HPDE6-E6E7 (cell line): Measurements from ENCODE around the gene TNFRSF19.
A peak's percentile ranks its signal among the peaks of the same experiment; 100 is the strongest.

ENCODE experiments used
- DNase-seq: peaks from one replicate; pipeline ENCODE4 v3.0.0; 2011; ENCODE audit warnings: missing footprints; ENCODE audit errors: extremely low spot score

Gene TNFRSF19

DNA sequence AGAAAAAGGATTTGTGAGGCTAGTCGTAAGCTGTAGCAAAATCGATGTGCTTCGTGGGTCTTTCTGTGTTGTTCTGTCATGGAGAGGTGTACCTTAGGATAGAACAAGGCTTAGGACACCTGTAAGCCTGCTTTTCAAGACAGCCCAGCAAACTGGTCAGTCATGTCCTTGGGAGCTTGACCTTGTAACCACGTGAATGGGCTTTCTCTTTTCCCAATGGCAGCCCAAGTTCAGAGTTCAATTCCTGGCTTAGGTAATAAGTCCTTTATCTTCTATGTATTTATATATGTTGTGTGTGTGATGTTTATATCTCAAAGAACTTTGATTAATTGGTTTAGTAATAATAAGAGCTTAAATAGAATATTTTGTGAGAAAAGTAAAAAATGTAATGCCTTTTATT is 112.9 kb downstream of the TNFRSF19 start:
- DNase-seq = no peak

DNA sequence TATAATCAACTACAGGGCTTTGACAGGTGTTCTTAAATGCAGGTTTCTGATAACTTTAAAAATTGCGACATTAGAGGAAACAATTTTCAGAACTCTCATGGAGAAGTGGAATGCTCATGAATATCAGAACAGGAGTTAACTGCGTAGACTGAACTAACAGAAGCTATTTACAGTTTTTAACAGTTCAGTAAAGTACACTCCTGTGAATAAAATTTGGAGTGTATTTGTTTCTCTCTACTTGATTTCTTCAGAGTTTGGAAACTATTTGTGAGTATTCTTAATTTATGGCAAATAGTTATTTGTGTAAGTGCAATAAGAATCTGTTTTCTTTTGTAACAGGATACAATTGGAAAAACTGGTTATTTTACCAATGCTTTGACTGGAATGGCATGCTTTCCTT is 114.4 kb downstream of the TNFRSF19 start:
- DNase-seq = no peak

DNA sequence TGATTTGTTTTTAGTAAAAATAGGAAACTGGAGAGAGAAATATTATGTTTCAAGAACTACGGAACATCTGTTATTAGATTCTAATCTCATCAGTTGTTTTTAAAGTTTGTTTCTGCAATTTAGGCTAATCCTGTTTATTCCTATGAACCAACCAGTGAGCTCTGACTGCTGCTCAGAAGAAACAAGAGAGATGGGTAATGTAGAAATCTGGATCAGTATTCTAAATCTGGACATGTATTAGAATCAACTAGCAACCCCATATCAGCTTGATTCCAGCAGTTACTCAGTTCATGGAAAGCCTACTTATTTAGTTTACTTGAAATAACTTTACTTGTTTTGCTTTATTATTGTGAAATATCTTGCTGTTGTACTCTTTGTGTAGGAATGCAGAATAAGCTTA is 115.2 kb downstream of the TNFRSF19 start:
- no peak for DNase-seq

DNA sequence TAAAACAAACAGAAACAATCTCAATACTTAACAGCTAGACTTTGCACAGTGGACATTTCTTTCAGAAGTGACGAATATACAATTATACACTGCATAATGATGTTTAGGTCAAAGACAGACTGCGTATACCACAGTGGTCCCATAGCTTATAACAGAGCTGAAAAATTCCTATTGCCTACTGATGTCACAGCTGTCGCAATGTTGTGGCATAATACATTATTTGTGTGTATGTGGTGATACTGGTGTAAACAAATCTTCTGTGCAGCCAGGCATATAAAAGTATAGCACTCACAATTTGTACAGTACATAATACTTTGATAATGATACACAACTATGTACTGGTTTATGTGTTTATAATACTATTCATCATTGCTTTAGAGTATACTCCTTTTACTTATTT is 116.7 kb downstream of the TNFRSF19 start:
- DNase-seq = no peak

DNA sequence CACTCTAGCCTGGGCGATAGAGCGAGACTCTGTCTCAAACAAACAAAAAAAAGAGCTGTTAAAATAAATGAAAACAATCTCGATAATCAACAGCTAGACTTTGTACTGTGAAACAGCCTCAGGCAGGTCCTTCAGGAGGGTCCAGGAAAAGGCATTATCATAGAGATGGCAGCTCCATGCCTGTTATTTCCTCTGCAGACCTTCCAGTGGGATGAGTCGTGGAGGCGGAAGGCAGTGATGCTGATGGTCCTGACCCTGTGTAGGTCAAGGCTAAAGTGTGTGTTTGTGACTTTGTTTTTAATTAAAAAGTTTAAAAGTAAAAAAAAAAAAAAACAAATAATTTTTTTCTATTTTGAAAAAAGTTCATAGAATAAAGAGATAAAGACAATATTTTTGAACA is 117.4 kb downstream of the TNFRSF19 start:
- DNase-seq = no peak

DNA sequence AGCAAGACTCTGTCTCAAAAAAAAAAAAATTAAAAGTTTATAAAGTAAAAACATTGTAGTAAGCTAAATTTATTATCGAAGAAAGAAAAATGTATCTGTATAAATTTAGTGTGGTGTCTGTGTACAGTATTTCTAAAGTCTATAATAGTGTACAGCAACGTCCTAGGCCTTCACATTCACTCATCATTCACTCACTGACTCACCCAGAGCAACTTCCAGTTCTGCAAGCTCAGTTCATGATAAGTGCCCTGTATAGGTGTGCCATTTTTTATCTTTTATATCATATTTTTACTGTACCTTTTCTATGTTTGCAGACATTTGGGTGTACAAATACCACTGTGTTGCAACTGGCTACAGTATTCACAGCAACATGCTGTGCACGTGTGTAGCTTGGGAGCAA is 118.1 kb downstream of the TNFRSF19 start:
- DNase-seq = no peak

DNA sequence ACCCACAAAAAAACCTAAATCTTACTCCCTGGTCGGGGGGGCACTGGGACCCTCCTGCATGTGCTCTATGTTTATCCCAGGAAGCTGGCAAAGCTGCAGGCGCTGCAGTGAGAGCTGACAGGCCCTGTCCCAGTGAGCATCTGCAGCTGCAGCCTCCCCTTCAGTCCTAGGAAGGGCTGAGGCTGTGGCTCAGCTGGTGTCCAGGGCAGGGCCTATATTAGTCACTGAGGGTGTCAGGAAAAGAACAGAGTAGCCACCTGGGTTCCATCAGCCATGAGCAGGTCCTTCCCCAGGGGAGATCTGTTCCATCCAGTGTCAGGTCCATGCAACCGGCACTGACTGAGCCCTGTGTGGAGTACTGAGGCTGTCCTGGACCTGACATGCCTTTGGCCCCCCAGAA is 120.5 kb downstream of the TNFRSF19 start:
- no peak for DNase-seq

DNA sequence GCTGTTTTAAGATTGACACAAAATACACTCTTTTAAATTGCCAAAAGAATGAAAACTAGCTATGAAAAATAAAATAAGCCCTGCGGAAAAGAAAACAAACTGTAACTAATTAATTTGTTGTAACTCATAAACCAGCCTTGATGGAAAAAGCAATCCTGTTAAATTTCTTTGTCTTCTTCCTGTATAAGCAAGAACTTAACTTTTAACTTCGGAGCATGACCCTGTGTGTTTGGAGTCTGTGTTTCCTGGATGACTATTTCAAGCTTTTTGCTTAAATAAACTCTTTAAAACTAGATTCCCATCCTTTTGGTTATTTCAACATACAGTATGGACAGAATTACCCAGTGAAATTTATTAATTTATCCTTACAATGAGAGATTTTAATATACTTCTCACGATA is 122.6 kb downstream of the TNFRSF19 start:
- no peak for DNase-seq

DNA sequence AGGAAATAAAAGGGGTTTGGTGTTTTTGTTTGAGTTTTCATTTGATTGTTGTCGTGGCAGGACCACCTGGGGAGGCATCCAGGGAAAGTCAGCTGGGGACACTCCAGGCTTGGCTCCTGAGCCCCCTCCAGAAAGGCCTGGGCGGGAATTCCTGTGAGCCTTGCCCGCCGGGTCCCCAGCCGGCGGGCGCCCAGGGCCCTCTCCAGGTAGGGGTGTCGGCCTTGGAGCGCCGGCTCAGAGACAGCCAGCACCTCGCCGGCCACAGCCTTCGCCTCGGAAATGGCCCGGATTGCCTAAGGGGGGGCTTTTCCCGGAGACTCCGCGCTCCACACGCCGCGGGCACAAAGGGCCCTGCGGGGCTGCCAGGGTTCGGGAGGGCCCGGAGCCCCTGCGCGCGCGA is 125.0 kb downstream of the TNFRSF19 start:
- DNase-seq = no peak

DNA sequence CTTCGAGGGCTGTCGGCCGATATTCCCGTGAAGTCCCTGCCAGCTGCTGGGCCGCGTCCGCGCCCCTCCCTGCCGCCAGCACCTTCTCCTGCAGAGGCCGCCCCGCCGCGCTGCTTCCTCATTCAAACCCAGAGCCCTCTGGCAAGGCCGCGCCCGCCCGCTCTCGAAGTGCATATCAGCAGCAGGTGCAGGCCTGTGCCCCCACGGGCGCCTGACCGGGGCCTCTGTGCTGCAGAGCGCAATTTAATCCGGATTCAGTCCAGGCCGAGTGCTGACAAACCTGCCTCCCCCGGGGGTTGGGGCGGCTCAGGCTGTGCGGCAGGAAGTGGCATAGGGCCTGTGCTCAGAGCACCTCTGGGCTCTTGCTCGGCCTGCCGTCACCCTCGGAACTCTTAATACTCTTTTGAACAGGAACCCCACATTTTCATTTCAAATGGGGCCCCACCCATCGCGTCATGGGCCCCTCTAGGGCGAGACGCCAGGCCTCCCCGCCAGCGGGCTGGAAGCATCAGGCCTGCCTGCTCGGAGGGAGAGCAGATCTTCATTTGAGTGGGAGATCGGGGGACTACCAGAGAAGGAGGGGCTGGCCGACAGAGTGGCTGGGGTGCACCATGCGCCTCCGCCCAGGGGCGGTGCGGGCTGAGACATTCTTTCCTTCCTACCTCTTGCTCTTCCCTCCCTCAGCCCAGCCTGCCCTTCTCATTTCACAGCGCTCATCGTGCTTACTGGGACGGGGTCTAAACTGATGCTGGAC is 125.7 kb downstream of the TNFRSF19 start:
- no peak for DNase-seq

DNA sequence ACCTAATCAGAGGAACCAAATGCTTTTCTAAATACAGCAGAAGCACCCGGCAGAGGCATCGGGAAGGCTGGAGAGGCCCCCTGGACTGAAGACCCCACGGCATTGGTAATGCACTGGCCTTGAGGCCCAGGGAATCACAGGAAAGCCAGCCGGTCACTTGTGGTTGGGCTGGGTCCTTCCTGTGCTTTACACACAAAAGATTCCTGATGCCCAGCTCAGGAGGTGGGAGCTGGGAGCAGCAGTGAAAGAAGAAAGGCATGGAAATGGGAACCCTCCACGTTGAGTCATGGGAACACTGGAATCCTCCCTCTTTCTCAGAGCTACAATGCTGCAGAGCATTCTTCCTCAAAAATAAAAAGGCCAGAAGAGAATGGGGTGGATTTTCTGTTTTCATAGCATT is 126.4 kb downstream of the TNFRSF19 start:
- DNase-seq = no peak

DNA sequence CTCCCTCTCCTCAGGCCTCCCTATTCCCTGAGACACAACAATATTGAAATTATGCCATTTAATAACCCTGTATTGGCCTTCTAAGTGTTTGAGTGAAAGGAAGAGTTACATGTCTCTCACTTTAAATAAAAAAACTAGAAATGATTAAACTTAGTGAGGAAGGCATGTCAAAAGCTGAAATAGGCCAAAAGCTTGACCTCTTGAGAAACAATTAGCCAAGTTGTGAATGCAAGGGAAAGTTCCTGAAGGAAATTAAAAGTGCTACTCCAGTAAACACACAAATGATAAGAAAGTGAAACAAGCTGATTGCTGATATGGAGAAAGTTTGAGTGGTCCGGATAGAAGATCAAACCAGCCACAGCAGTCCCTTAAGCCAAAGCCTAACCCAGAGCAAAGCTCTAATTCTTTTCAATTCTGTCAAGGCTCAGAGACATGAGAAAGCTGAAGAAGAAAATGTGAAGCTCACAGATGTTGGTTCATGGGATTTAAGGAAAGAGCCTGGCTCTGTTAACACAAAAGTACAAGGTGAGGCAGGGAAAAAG is 127.6 kb downstream of the TNFRSF19 start:
- no peak for DNase-seq

DNA sequence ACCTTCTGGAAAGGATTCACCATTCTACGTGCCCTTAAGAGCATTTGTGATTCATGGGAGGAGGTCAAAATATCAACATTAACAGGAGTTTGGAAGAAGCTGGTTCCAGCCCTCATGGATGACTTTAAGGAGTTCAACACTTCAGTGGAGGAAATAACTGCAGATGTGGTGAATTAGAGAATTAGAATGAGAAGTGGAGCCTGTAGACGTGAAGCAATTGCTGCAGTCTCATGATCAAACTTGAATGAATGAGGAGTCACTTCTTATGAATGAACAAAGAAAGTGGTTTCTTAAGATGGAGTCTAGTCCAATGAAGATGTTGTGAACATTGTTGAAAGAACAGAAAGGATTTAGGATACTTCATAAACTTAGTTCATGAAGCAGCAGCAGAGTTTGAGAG is 129.1 kb downstream of the TNFRSF19 start:
- no peak for DNase-seq

DNA sequence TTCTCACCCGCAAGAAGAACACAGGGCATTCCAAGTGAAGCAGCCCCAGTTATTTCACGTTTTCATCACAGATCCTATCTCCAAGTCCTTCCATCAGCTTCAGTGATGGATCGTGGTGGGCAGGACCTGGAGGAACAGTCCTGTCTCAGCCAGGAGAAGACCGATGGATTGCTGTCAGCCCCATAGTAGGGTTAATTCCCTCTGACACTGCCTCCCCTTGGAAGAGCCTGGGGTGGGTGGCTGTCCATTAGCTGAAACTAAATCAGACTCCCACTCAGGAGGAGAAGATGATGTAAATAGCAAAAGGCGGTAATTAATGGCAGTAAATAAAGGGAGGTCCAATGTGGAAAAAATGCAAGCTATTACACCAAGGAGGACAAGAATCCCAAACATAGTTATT is 131.0 kb downstream of the TNFRSF19 start:
- DNase-seq = no peak

DNA sequence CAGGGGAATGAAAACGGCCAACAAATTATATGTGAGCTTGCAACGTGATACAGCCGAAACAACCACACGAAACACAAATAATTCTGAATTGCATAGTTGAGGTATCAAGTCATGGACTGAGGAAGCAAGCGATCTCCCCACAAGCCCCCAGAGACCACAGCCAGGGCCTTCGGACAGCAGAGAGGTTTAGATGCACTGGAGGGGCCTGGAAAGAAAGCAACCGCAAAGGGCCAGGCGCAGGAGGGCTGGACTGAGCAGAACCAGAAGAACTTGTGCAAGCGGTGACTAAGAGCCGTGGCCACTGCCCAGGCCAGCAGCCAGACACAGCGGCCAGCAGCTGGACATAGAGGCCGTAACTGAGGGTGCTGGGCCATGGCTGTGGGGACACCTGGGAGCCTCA is 131.4 kb downstream of the TNFRSF19 start:
- no peak for DNase-seq

DNA sequence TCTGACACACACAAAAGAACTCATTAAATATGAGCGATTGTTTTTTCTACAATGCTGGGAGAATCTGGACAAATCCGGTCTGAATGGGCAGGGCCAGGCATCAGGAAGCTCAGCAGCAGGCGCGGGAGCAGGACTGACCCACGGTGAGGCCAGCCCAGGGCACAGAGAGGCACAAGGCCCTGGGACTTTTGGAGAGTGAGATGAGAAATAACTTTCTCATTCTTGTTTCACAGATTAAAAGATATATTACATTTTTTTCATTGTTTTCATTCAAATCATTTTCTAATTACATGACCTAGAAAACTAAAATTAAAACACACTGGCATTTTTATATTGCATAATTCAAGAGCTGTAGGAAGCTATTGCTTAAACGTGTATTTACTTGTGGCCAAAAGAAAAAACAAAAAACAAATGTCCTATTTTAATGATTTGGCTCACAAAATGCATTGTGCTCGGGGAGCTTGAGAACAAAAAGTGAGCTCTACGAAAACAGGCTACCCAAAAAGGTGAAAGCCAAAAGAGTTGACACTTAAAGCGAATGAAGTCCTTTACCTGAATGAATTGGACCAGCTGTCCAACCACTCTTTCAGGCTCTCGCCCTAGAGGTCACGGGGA is 133.1 kb downstream of the TNFRSF19 start:
- DNase-seq = no peak

DNA sequence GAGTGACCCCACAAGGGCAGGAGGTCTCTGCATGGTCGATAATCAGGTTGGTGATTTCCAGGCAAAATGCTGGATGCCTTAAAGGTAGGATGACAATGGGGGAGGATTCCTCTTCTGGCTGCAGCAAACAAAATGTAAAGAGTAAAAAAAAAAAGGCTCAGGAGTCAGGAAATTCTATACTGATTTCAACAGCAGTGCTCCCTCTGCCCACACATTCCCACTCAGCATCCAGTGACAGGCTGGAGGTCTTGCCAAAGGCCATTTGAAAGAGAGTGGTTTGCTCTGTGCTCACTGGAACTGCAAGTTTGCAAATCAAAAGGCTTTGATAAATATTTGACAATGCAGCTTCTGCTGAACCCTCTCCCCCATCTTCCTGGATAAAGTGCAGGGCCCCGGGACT is 135.4 kb downstream of the TNFRSF19 start:
- no peak for DNase-seq

DNA sequence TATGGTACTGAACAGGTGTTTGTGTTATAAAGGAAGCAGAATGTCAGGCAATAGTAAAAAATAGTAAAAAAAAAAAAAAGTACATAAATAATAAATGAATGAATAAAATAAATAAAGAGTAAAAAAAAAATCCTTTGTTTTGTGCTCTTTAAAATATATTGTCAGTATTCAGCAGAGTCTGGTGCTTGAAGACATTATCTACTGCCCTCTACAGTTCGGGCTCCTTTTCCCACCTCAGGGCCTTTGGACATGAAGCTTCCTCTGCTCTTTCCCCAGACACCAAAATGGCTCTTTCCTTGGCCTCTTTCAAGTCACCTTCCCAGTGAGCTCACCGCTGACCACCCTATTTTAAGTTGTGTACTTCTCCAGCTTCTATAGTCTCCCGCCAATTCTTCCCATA is 137.5 kb downstream of the TNFRSF19 start:
- DNase-seq = peak; percentile 2

DNA sequence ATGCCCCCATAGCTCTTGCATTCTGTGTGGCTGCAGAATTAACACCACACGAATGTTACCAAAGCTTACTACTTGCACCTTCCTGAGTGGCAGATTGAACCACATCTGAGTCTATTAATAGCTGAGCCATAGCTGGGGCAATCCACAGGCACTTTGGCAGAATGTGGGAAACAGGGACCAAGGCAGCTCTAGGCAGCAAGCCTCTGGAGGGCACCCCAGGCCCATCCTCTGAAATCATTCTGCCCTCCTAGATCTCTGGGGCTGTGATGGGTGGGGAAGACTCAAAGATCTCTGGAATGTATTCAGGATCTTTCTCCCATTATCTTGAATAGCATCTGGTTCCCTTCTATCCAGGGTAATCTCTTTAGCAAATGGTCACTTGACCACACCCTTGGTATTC is 139.3 kb downstream of the TNFRSF19 start:
- no peak for DNase-seq

DNA sequence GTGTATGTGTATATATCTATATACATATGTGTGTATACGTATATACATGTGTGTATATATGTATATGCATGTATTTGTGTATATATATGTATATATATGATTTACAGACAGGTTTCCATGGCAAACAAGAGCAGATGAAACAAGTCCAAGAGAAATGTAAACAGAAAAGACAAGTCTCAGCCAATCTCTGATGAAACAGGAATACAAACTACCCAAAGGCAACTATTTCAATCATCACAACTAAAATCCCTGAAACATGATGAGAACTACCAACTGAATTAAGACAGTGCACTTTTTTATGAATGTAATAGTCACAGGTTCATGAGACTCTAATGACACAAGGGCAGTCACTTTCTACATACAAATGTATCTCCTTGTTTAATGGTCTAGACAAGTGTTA is 140.2 kb downstream of the TNFRSF19 start:
- DNase-seq = no peak

DNA sequence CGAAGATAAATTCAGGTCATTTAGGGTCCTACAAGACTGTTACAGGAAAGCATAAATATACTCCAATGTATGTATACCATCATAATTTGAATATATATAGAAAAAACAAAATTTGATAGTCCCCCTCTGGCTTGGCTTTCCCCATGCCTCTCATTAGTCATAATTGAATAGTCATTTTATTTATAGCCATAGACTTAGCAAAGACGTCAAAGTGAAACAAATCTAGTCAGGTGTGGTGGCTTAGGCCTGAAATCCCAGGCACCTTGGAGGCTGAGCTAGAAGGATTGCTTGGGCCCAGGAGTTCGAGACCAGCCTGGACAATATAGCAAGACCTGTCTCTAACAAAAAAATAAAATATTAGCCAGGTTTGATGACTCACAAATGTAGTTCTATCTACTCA is 141.1 kb downstream of the TNFRSF19 start:
- DNase-seq = no peak

DNA sequence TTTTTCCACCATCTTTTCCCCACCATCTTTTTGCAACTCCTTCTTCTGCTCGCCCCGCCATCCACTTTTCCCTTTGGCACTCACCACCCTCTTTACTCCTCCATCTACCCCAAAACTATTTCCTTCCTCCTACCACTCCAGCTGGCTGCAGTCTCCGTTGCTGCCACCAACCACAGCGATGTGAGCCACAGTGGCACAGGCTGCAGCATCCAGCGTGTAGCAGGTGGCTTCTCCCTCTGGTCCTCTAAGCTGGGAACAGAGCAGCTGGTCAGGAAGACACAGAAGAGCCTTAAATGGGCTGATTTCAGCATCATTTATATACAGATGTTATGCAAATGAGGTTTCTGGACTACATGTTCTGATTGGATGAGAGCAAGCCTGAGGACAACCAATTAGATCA is 144.5 kb downstream of the TNFRSF19 start:
- DNase-seq = no peak

DNA sequence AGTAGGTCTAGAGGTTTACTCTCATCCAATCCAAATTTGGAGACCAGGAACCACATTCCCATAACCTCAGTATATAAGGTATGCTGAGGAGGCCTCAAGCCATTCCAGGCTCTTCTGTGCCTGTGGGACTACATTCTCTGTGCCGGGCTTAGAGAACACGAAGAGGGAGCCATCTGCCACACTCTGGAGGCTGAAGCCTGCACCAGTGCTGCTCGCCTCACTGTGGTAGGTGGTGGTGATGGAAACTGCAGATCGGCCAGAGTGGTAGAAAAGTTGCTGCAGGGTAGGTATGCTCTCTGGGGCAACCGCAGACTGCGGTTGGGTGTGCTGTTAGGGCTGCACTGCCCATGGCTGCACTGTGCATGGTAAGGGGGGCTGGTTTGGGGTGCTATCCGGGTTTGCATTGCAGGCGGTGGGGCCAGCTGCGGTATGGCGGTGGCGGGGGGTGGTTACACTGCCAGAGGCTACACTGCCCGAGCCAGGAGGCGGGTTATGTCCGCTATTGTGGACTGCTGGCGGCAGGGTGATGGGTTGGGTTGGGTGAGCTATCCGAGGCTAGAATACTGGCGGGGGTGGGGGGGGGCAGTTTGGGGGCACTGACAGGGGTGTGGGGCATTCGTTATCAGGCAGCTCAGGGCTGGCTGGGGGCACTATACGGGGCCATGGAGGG is 145.0 kb downstream of the TNFRSF19 start:
- no peak for DNase-seq
